Small intestine (tissue), 7 donors: Measurements from ENCODE around the gene FILIP1. TPM values are rescaled to one million over a fixed set of nuclear protein-coding genes. Genes with fewer than 3 reads are reported as not detected.
"Not testable (repeated sequence)": the region's sequence is repeated elsewhere in the genome, so short reads cannot be mapped to it uniquely, and the experiment has no call there.

Source experiments
- DNase-seq, 2 donors: peaks; one replicate each; pipeline versions ENCODE4 v3.0.0 to v3.0.0-alpha.2; 2013
- FAIRE-seq: peaks from 2 replicates; lab custom pipeline; 2012; peaks lifted over from hg19 to GRCh38; lab: Jason Lieb, UNC
- H3K27ac ChIP-seq, 3 donors: one replicate each; pipeline ENCODE4 v1.5.1; 2013; ENCODE audit warnings: low read length in 2 of 3, mild to moderate bottlenecking in 2 of 3, control low read depth in 1 of 3, inconsistent platforms in 1 of 3, low read depth in 1 of 3, moderate library complexity in 1 of 3
- H3K27me3 ChIP-seq, 3 donors: one replicate each; pipeline ENCODE4 v1.6.1; 2013; ENCODE audit warnings: low read length in 3 of 3, inconsistent platforms in 1 of 3; ENCODE audit not compliant: control insufficient read depth in 3 of 3, insufficient read depth in 3 of 3
- H3K36me3 ChIP-seq, 3 donors: one replicate each; pipeline ENCODE4 v1.6.1; 2013; ENCODE audit warnings: low read length in 3 of 3, inconsistent platforms in 1 of 3, low read depth in 1 of 3, mild to moderate bottlenecking in 1 of 3, moderate library complexity in 1 of 3; ENCODE audit not compliant: control insufficient read depth in 3 of 3, insufficient read depth in 2 of 3
- H3K4me1 ChIP-seq, 3 donors: one replicate each; pipeline ENCODE4 v1.6.1; 2013; ENCODE audit warnings: low read length in 2 of 3, inconsistent platforms in 1 of 3, low read depth in 1 of 3, mild to moderate bottlenecking in 1 of 3, moderate library complexity in 1 of 3; ENCODE audit not compliant: control insufficient read depth in 3 of 3, insufficient read depth in 2 of 3
- H3K4me3 ChIP-seq, 3 donors: one replicate each; pipeline ENCODE4 v1.5.1; 2013; ENCODE audit warnings: low read length in 3 of 3, control low read depth in 1 of 3, inconsistent platforms in 1 of 3, low read depth in 1 of 3, mild to moderate bottlenecking in 1 of 3, moderate library complexity in 1 of 3
- H3K9me3 ChIP-seq, 2 donors: one replicate each; pipeline ENCODE4 v1.6.1; 2013; ENCODE audit warnings: low read depth in 1 of 2, low read length in 1 of 2; ENCODE audit not compliant: control insufficient read depth in 2 of 2, insufficient read depth in 1 of 2
- WGBS, 3 donors: extraction: QIAGEN DNeasy Blood & Tissue Kit; methylation state at CpG; one replicate each; pipeline ENCODE4 v1.1.7; 2013; 5-methylcytosine and 5-hydroxymethylcytosine counted together
- polyA plus RNA-seq, 4 donors: library from polyadenylated mRNA; stranded (reverse) in 3 of 4; unstranded in 1 of 4; fragments of 200-250 nt in 3 of 4; fragments of 120-200 nt in 1 of 4; gene quantifications; one replicate each; pipeline versions ENCODE4 v1.2.1 to v1.2.3, GENCODE V29; 2013
- donor health status: healthy with polysubstance abuse.
- donor health status: control.
- donor health status: control.
- donor health status: Bipolar disorder and iron deficiency.
- donor health status: healthy.

The FILIP1 gene
- polyA plus RNA-seq, 4 donors = 0.54 to 1.8 (median 1.4) TPM; not detected in 1

GRCh38 chr6:75418233-75418632 lies 75.4 kb downstream of the FILIP1 start:
- DNase-seq (no peak), FAIRE-seq (no peak)
- no peak overlapping the region for H3K27ac ChIP-seq
- H3K9me3 ChIP-seq = no peaks in the 10 kb centered on the region
- H3K36me3 ChIP-seq = no peaks in the 10 kb centered on the region
- H3K27me3 ChIP-seq = peaks cover 0 to 3% (median 0%) of the 10 kb centered on the region in 3 donors
- H3K4me3 ChIP-seq = no peak overlapping the region
- no peaks in the 10 kb centered on the region for H3K4me1 ChIP-seq

- peaks cover 0 to 3% (median 0%) of the 10 kb centered on the region in 3 donors for H3K27me3 ChIP-seq
- no peaks in the 10 kb centered on the region for H3K9me3 ChIP-seq
- no peak overlapping the region for H3K27ac ChIP-seq
- H3K4me1 ChIP-seq = no peaks in the 10 kb centered on the region
- no peak overlapping the region for H3K4me3 ChIP-seq
- FAIRE-seq (no peak), DNase-seq (no peak)
- WGBS, 3 donors = 70 to 84% (median 71%) methylated on average over 1 of the region's 1 CpG
- no peaks in the 10 kb centered on the region for H3K36me3 ChIP-seq
Observed at GRCh38 chr6:75416443-75416842, 77.2 kb downstream of the FILIP1 start.

- no peak for DNase-seq
- no peak for FAIRE-seq
- no peak overlapping the region for H3K27ac ChIP-seq
- H3K4me3 ChIP-seq = no peak overlapping the region
- WGBS, 3 donors = 85 to 96% (median 91%) methylated on average over 1 of the region's 1 CpG
- H3K27me3 ChIP-seq = peaks cover 0 to 3% (median 0%) of the 10 kb centered on the region in 3 donors
- H3K4me1 ChIP-seq = no peaks in the 10 kb centered on the region
- H3K36me3 ChIP-seq = no peaks in the 10 kb centered on the region
- H3K9me3 ChIP-seq = no peaks in the 10 kb centered on the region
Observed at GRCh38 chr6:75415804-75416203, 77.8 kb downstream of the FILIP1 start.

- H3K27me3 ChIP-seq = peaks cover 0 to 3% (median 0%) of the 10 kb centered on the region in 3 donors
- H3K9me3 ChIP-seq = peaks cover 0 to 2% of the 10 kb centered on the region in 2 donors
- FAIRE-seq = no peak
- 61 to 73% (median 61%) methylated on average over 4 of the region's 4 CpGs for WGBS, 3 donors
- no peak overlapping the region for H3K4me3 ChIP-seq
- H3K4me1 ChIP-seq = no peaks in the 10 kb centered on the region
- no peak overlapping the region for H3K27ac ChIP-seq
- no peak for DNase-seq
- H3K36me3 ChIP-seq = no peaks in the 10 kb centered on the region
Observed at GRCh38 chr6:75414445-75415021, 79.1 kb downstream of the FILIP1 start.

GRCh38 chr6:75412969-75413662 lies 80.5 kb downstream of the FILIP1 start:
- Histone ChIP-seq H3K4me3 (no peak overlapping the region), H3K36me3 (no peaks in the 10 kb centered on the region), H3K27ac (no peak overlapping the region), H3K4me1 (no peaks in the 10 kb centered on the region), H3K9me3 (peaks cover 0 to 3% of the 10 kb centered on the region in 2 donors), H3K27me3 (peaks cover 0 to 3% (median 0%) of the 10 kb centered on the region in 3 donors)
- no peak for DNase-seq
- FAIRE-seq = no peak
- WGBS, 3 donors = 32 to 55% (median 35%) methylated on average over 3 of the region's 3 CpGs

- 88 to 90% (median 88%) methylated on average over 2 of the region's 2 CpGs for WGBS, 3 donors
- H3K27me3 ChIP-seq, DNase-seq, H3K4me3 ChIP-seq, H3K36me3 ChIP-seq, H3K9me3 ChIP-seq, FAIRE-seq, H3K27ac ChIP-seq, H3K4me1 ChIP-seq: not testable (repeated sequence)
Observed at GRCh38 chr6:75410564-75410963, 83.0 kb downstream of the FILIP1 start.

- FAIRE-seq = no peak
- no peak overlapping the region for H3K4me3 ChIP-seq
- H3K9me3 ChIP-seq = peaks cover 0 to 3% of the 10 kb centered on the region in 2 donors
- H3K36me3 ChIP-seq = no peaks in the 10 kb centered on the region
- H3K27ac ChIP-seq = no peak overlapping the region
- no peak for DNase-seq
- H3K27me3 ChIP-seq = no peaks in the 10 kb centered on the region
- no peaks in the 10 kb centered on the region for H3K4me1 ChIP-seq
Observed at GRCh38 chr6:75409928-75410327, 83.7 kb downstream of the FILIP1 start.

- Histone ChIP-seq H3K9me3 (peaks cover 0 to 3% of the 10 kb centered on the region in 2 donors), H3K4me3 (no peak overlapping the region), H3K27ac (no peak overlapping the region), H3K27me3 (no peaks in the 10 kb centered on the region), H3K4me1 (no peaks in the 10 kb centered on the region), H3K36me3 (no peaks in the 10 kb centered on the region)
- FAIRE-seq = no peak
- no peak for DNase-seq
- 35 to 51% (median 46%) methylated on average over 3 of the region's 3 CpGs for WGBS, 3 donors
Observed at GRCh38 chr6:75409286-75409685, 84.3 kb downstream of the FILIP1 start.
